GM12878 (cell line): ENCODE data around the gene LRCH3. TPM values are rescaled to one million over a fixed set of nuclear protein-coding genes. Genes with fewer than 3 reads are reported as not detected.
"Not testable (repeated sequence)": the region's sequence is repeated elsewhere in the genome, so short reads cannot be mapped to it uniquely, and the experiment has no call there.

Experiments
- ATAC-seq: fragments of 200-7000 bp; cut with Tn5 transposase; 3 replicates; pipeline ENCODE4 v1.9.1; 2020; ENCODE audit warnings: mild to moderate bottlenecking, moderate library complexity
- BruUV-seq: library from RNA; stranded (reverse); fragments of 400-500 nt; replicated peaks from 2 replicates; lab custom pipeline; 2021; lab: Mats Ljungman, UMichigan
- CTCF ChIA-PET: fragments of 300-600 bp; sonication (Branson Sonifier 250); formaldehyde crosslinking; extraction: SDS; loops from one replicate; lab custom pipeline; 2021; ENCODE audit warnings: inconsistent platforms; lab: Yijun Ruan, JAX
- POLR2A ChIA-PET: fragments of 350-600 bp; formaldehyde crosslinking; extraction: SDS; loops from one replicate; lab custom pipeline; 2021; ENCODE audit warnings: inconsistent platforms; lab: Charles Lee
- RAD21 ChIA-PET: fragments of 300-600 bp; sonication (Branson Sonifier 250); formaldehyde crosslinking; loops from one replicate; lab custom pipeline; 2023; ENCODE audit warnings: antibody characterized with exemption; ENCODE audit not compliant: unreplicated experiment; lab: Charles Lee
- SMC1A ChIA-PET: fragments of 300-600 bp; sonication (Branson Sonifier 250); formaldehyde crosslinking; loops from one replicate; lab custom pipeline; 2023; ENCODE audit not compliant: unreplicated experiment, uncharacterized antibody; lab: Charles Lee
- DNase-seq: peaks from one replicate; pipeline ENCODE4 v3.0.0-alpha.2; 2011; ENCODE audit warnings: low read depth, low spot score
- FAIRE-seq: peaks from 3 replicates; lab custom pipeline; 2011; peaks lifted over from hg19 to GRCh38; lab: Jason Lieb, UNC
- H2AFZ ChIP-seq: 2 replicates; pipeline ENCODE4 v1.6.0; 2011; ENCODE audit warnings: low read depth, low read length, control low read depth; ENCODE audit not compliant: control insufficient read depth
- H3K27ac ChIP-seq: 2 replicates; pipeline ENCODE4 v1.5.1; 2011; ENCODE audit warnings: control low read depth; ENCODE audit not compliant: control insufficient read depth, insufficient read depth
- H3K27me3 ChIP-seq, 2 experiments: replicated peaks in 1 of 2; 2 replicates each; pipeline versions ENCODE4 v1.6.0 to v1.6.1; 2011; ENCODE audit warnings: low read length in 1 of 2; ENCODE audit not compliant: control insufficient read depth in 2 of 2, insufficient read depth in 2 of 2
- H3K36me3 ChIP-seq, 2 experiments: 2 replicates each; pipeline ENCODE4 v1.5.1; 2011; ENCODE audit warnings: low read length in 1 of 2; ENCODE audit not compliant: control insufficient read depth in 2 of 2, insufficient read depth in 2 of 2
- H3K4me1 ChIP-seq: 2 replicates; pipeline ENCODE4 v1.6.1; 2011; ENCODE audit warnings: mild to moderate bottlenecking, low read length, moderate library complexity, mixed read lengths; ENCODE audit not compliant: control insufficient read depth, insufficient read depth
- H3K4me2 ChIP-seq: 2 replicates; pipeline ENCODE4 v1.6.0; 2011; ENCODE audit warnings: control low read depth; ENCODE audit not compliant: control insufficient read depth, insufficient read depth
- H3K4me3 ChIP-seq: fragments of 200-600 bp; sonication (generic); 2 replicates; pipeline ENCODE4 v1.5.1; 2016
- H3K79me2 ChIP-seq: 2 replicates; pipeline ENCODE4 v1.6.0; 2011; ENCODE audit warnings: low read length; ENCODE audit not compliant: control insufficient read depth, insufficient read depth
- H3K9ac ChIP-seq: 2 replicates; pipeline ENCODE4 v1.8.0; 2011; ENCODE audit warnings: low read length, control low read depth, mixed read lengths; ENCODE audit not compliant: control insufficient read depth, insufficient read depth
- H3K9me3 ChIP-seq: replicated peaks from 3 replicates; pipeline ENCODE4 v1.5.1; 2011; ENCODE audit warnings: mild to moderate bottlenecking, low read length; ENCODE audit not compliant: control insufficient read depth, insufficient read depth
- H4K20me1 ChIP-seq: 2 replicates; pipeline ENCODE4 v1.6.0; 2011; ENCODE audit not compliant: control insufficient read depth, insufficient read depth
- WGBS: methylation state at CpG from one replicate; pipeline ENCODE4 v1.1.6; 2016; ENCODE audit warnings: low lambda C conversion rate; ENCODE audit not compliant: insufficient replicate concordance, insufficient coverage; ENCODE audit errors: missing lambda C conversion rate; 5-methylcytosine and 5-hydroxymethylcytosine counted together
- in situ Hi-C: fragments of 300-500 bp; cut with MboI; formaldehyde crosslinking; loops from 9 replicates; pipeline ENCODE4 v1.14.3; 2018; ENCODE audit warnings: mixed read lengths
- intact Hi-C: fragments of 100-400 bp; cut with micrococcal nuclease; formaldehyde crosslinking; loops from one replicate; pipeline ENCODE4 v1.14.2; 2022; ENCODE audit not compliant: unreplicated experiment
- polyA plus RNA-seq, 11 experiments: library from polyadenylated mRNA; depleted of rRNA in 4 of 11; unstranded in 6 of 11; stranded (reverse) in 5 of 11; fragments of >200 nt; fragmentation: Nextera tagmentation in 4 of 11; fragmentation: Illumina TruSeq in 1 of 11; extraction: Ambion mirVana in 4 of 11; extraction: Trizol in 1 of 11; gene quantifications; 1 replicate in 1 of 11; 2 replicates in 10 of 11; pipeline versions ENCODE4 v1.2.1 to v1.2.3, GENCODE V29; 2011 to 2016; ENCODE audit warnings: inconsistent platforms in 2 of 11, missing spikeins in 2 of 11, low read depth in 1 of 11
- total RNA-seq, 4 experiments: library from RNA; depleted of rRNA in 3 of 4; stranded (reverse); fragments of >200 nt in 3 of 4; fragmentation: Illumina TruSeq in 1 of 4; extraction: Trizol in 1 of 4; gene quantifications; 2 replicates each; pipeline versions ENCODE4 v1.2.1 to v1.2.3, GENCODE V29; 2013 to 2021

The LRCH3 gene
- total and polyA plus RNA-seq, 10 of the 15 experiments (the other 5 are each of a cell fraction or from before 2014, with no cell fraction given), result 3.9 to 136 (median 40.6) TPM

DNA sequence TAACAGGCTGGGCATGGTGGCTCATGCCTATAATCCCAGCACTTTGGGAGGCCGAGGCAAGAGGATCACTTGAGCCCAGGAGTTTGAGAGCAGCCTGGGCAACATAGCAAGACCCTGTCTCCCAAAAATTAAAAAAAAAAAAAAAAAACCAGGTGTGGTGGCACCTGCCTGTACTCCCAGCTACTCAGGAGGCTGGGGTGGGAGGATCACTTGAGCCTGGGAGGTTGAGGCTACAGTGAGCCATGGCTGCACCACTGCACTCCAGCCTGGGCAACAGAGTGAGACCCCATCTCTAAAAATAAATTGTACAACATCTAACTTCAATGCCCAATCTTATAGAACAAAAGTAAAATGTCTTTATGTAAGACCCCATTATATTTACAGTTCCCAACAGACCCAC lies 95.0 kb downstream of the LRCH3 start:
- H3K4me1 ChIP-seq, H3K79me2 ChIP-seq, SMC1A ChIA-PET, H3K4me3 ChIP-seq, intact Hi-C loops, H3K9me3 ChIP-seq, H3K9ac ChIP-seq, BruUV-seq, CTCF ChIA-PET, H3K36me3 ChIP-seq, DNase-seq, H3K4me2 ChIP-seq, FAIRE-seq, in situ Hi-C loops, RAD21 ChIA-PET, H3K27ac ChIP-seq, H3K27me3 ChIP-seq, ATAC-seq, POLR2A ChIA-PET, H4K20me1 ChIP-seq, H2AFZ ChIP-seq: not testable (repeated sequence)
- 100% methylated on average over 1 of the region's 1 CpG for WGBS

DNA sequence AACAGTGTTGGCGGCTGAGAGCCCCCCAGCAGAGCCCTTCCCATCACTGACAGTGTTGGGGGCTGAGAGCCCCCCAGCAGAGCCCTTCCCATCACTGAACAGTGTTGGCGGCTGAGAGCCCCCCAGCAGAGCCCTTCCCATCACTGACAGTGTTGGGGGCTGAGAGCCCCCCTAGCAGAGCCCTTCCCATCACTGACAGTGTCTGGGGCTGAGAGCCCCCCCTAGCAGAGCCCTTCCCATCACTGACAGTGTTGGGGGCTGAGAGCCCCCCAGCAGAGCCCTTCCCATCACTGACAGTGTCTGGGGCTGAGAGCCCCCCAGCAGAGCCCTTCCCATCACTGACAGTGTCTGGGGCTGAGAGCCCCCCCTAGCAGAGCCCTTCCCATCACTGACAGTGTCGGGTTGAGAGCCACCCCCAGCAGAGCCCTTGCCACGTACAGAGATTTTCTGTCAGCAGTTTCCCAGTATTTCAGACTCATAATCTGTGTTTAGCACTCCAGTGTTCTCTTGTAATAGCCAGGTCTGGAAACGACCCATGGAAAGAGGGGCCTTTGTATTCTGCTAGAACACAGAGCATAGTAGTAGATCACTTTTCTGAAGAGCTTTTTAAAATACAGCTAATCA lies 96.5 kb downstream of the LRCH3 start:
- H3K9me3 ChIP-seq, in situ Hi-C loops, H3K79me2 ChIP-seq, H3K4me2 ChIP-seq, BruUV-seq, H3K36me3 ChIP-seq, POLR2A ChIA-PET, FAIRE-seq, H4K20me1 ChIP-seq, RAD21 ChIA-PET, H3K9ac ChIP-seq, intact Hi-C loops, DNase-seq, H3K4me1 ChIP-seq, H3K27ac ChIP-seq, H3K27me3 ChIP-seq, ATAC-seq, H2AFZ ChIP-seq, H3K4me3 ChIP-seq: not testable (repeated sequence)
- CTCF ChIA-PET, result interaction anchor here (1.0 to 5.4 kb wide), 3 partner anchors 9 to 18 kb away, joined by 3 to 27 read pairs (median 5); no protein-coding TSS in a partner anchor
- SMC1A ChIA-PET, result interaction anchor here (1.3 to 2.1 kb wide), 3 partner anchors 11 to 91 kb away, joined by 3 to 5 read pairs (median 4); no protein-coding TSS in a partner anchor
- 93% methylated on average over 5 of the region's 5 CpGs for WGBS
